WTC11 (cell line): ENCODE measurements around the gene IL4R. TPM values are rescaled to one million over a fixed set of nuclear protein-coding genes. Genes with fewer than 3 reads are reported as not detected.

Source experiments
- ATAC-seq: fragments of 200-7000 bp; cut with Tn5 transposase; 2 replicates; pipeline ENCODE4 v1.10.0; 2021; ENCODE audit warnings: mild to moderate bottlenecking, moderate library complexity
- CTCF ChIA-PET: fragments of 300-600 bp; sonication (Branson Sonifier 250); formaldehyde crosslinking; loops from one replicate; lab custom pipeline; 2021; ENCODE audit warnings: antibody characterized with exemption; lab: Charles Lee
- POLR2A ChIA-PET: fragments of 350-600 bp; sonication (Branson Sonifier 250); formaldehyde crosslinking; loops from one replicate; lab custom pipeline; 2021; ENCODE audit warnings: antibody characterized with exemption; lab: Charles Lee
- DNase-seq: peaks from one replicate; pipeline ENCODE4 v3.0.0; 2021; ENCODE audit warnings: low spot score
- H3K27ac Mint-ChIP-seq: 2 replicates; pipeline ENCODE4 v1.8.0; 2021; ENCODE audit warnings: mixed read lengths
- H3K27me3 Mint-ChIP-seq: 2 replicates; pipeline ENCODE4 v1.8.0; 2021; ENCODE audit warnings: low read depth, mild to moderate bottlenecking, moderate library complexity, mixed read lengths
- H3K36me3 Mint-ChIP-seq: 2 replicates; pipeline ENCODE4 v1.8.0; 2021; ENCODE audit warnings: mixed read lengths
- H3K4me1 Mint-ChIP-seq: 2 replicates; pipeline ENCODE4 v1.8.0; 2022; ENCODE audit warnings: mixed read lengths
- H3K4me3 Mint-ChIP-seq: 2 replicates; pipeline ENCODE4 v1.8.0; 2021; ENCODE audit warnings: mild to moderate bottlenecking, moderate library complexity, mixed read lengths
- H3K9me3 Mint-ChIP-seq: 2 replicates; pipeline ENCODE4 v1.8.0; 2021; ENCODE audit warnings: mixed read lengths
- CBFB ChIP-seq: sonication (generic); formaldehyde crosslinking; IDR thresholded peaks from 2 replicates; pipeline ENCODE4 v1.8.1; 2022; ENCODE audit warnings: mild to moderate bottlenecking, low read depth, missing genetic modification reagents
- CREM ChIP-seq: sonication (generic); formaldehyde crosslinking; IDR thresholded peaks from 2 replicates; pipeline ENCODE4 v1.8.1; 2022; ENCODE audit warnings: mild to moderate bottlenecking, missing genetic modification reagents, moderate library complexity
- JAZF1 ChIP-seq: fragments of 250-450 bp; sonication (Bioruptor Pico); IDR thresholded peaks from 2 replicates; pipeline ENCODE4 v1.9.0; 2021; ENCODE audit warnings: moderate library complexity, mild to moderate bottlenecking, inconsistent platforms
- JUN ChIP-seq: sonication (generic); formaldehyde crosslinking; IDR thresholded peaks from 2 replicates; pipeline ENCODE4 v1.8.0; 2023; ENCODE audit warnings: mild to moderate bottlenecking, missing genetic modification reagents
- KAT7 ChIP-seq: sonication (generic); formaldehyde crosslinking; IDR thresholded peaks from 2 replicates; pipeline ENCODE4 v1.8.1; 2023; ENCODE audit warnings: missing genetic modification reagents, mild to moderate bottlenecking, borderline replicate concordance
- NR3C1 ChIP-seq: sonication (generic); formaldehyde crosslinking; conservative IDR thresholded peaks from 2 replicates; pipeline ENCODE4 v1.8.1; 2023; ENCODE audit warnings: low read depth, mild to moderate bottlenecking, missing genetic modification reagents
- SOX15 ChIP-seq: fragments of 250-450 bp; sonication (Bioruptor Pico); IDR thresholded peaks from 2 replicates; pipeline ENCODE4 v1.9.0; 2021; ENCODE audit warnings: mild to moderate bottlenecking
- TP53 ChIP-seq: sonication (generic); formaldehyde crosslinking; IDR thresholded peaks from 2 replicates; pipeline ENCODE4 v1.8.1; 2023; ENCODE audit warnings: mild to moderate bottlenecking, missing genetic modification reagents
- ZNF138 ChIP-seq: sonication (generic); formaldehyde crosslinking; conservative IDR thresholded peaks from 2 replicates; pipeline ENCODE4 v1.8.1; 2022; ENCODE audit warnings: mild to moderate bottlenecking, moderate library complexity, missing genetic modification reagents
- ZNF263 ChIP-seq: sonication (generic); formaldehyde crosslinking; IDR thresholded peaks from 2 replicates; pipeline ENCODE4 v1.8.1; 2022; ENCODE audit warnings: low read depth, mild to moderate bottlenecking, moderate library complexity, missing genetic modification reagents
- ZNF423 ChIP-seq: fragments of 250-450 bp; sonication (Bioruptor Pico); IDR thresholded peaks from 2 replicates; pipeline ENCODE4 v2.1.2; 2022; ENCODE audit warnings: mild to moderate bottlenecking, moderate library complexity
- total RNA-seq: library from RNA; stranded (reverse); gene quantifications from 3 replicates; pipeline ENCODE4 v1.2.3, GENCODE V29; 2021
- TF ChIP-seq, protein P1 (sequence below): sonication (generic); formaldehyde crosslinking; IDR thresholded peaks from 2 replicates; pipeline ENCODE4 v1.8.0; 2023; ENCODE audit warnings: mild to moderate bottlenecking, missing genetic modification reagents
- TF ChIP-seq, protein P2 (sequence below): fragments of 250-450 bp; sonication (Bioruptor Pico); IDR thresholded peaks from 2 replicates; pipeline ENCODE4 v1.9.0; 2021; ENCODE audit warnings: mild to moderate bottlenecking, borderline replicate concordance
- TF ChIP-seq, protein P3 (sequence below): sonication (generic); formaldehyde crosslinking; IDR thresholded peaks from 2 replicates; pipeline ENCODE4 v1.8.1; 2022; ENCODE audit warnings: low read depth, missing genetic modification reagents, borderline replicate concordance
- TF ChIP-seq, protein P4 (sequence below): sonication (generic); formaldehyde crosslinking; IDR thresholded peaks from 2 replicates; pipeline ENCODE4 v1.8.1; 2023; ENCODE audit warnings: mild to moderate bottlenecking, missing genetic modification reagents, moderate library complexity
- TF ChIP-seq, protein P5 (sequence below): sonication (generic); formaldehyde crosslinking; IDR thresholded peaks from 2 replicates; pipeline ENCODE4 v1.8.0; 2023; ENCODE audit warnings: missing genetic modification reagents, mild to moderate bottlenecking, borderline replicate concordance
- TF ChIP-seq, protein P6 (sequence below): sonication (generic); formaldehyde crosslinking; conservative IDR thresholded peaks from 2 replicates; pipeline ENCODE4 v1.8.1; 2023; ENCODE audit warnings: mild to moderate bottlenecking, low read depth, missing genetic modification reagents, moderate library complexity

IL4R gene
- total RNA-seq, 1 experiment from 2014 or later = 28.7 TPM

DNA sequence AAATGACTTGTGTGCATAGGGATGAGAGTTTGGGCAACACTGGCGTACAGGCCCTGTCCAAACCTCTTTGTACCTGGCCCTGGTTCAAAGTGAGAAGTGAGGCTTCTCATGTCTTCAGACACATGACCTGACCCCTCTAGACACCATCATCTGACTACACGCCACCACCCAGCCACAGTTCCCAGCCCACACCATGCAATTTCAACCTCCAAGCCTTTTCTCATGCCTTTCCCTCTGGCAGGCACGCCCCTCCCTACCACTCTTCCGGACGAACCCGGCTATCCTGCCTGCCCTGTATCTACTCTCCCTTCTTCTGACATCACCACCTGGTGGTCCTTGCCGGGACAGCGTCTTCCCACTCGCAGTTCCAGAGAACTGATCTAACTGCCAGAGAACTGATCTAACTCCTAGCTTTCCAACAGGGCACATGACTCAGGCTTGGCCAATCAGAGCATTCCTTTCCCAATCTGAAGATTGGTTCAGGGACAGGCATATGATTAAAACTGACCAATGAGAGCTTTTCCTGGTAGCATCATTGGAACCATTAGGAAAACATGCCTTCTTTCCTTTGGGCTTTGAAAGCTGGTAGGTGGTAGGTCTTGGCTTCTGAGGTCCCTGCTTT is 61.1 kb downstream of the IL4R start (continued):
- TF ChIP-seq, protein P1, sequence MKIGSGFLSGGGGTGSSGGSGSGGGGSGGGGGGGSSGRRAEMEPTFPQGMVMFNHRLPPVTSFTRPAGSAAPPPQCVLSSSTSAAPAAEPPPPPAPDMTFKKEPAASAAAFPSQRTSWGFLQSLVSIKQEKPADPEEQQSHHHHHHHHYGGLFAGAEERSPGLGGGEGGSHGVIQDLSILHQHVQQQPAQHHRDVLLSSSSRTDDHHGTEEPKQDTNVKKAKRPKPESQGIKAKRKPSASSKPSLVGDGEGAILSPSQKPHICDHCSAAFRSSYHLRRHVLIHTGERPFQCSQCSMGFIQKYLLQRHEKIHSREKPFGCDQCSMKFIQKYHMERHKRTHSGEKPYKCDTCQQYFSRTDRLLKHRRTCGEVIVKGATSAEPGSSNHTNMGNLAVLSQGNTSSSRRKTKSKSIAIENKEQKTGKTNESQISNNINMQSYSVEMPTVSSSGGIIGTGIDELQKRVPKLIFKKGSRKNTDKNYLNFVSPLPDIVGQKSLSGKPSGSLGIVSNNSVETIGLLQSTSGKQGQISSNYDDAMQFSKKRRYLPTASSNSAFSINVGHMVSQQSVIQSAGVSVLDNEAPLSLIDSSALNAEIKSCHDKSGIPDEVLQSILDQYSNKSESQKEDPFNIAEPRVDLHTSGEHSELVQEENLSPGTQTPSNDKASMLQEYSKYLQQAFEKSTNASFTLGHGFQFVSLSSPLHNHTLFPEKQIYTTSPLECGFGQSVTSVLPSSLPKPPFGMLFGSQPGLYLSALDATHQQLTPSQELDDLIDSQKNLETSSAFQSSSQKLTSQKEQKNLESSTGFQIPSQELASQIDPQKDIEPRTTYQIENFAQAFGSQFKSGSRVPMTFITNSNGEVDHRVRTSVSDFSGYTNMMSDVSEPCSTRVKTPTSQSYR (CRISPR knock-in tag) = no peak
- TF ChIP-seq NR3C1 (no peak), TP53 (CRISPR knock-in tag) (no peak), ZNF138 (CRISPR knock-in tag) (no peak), CREM (CRISPR knock-in tag) (no peak), KAT7 (no peak)
- TF ChIP-seq, protein P2, sequence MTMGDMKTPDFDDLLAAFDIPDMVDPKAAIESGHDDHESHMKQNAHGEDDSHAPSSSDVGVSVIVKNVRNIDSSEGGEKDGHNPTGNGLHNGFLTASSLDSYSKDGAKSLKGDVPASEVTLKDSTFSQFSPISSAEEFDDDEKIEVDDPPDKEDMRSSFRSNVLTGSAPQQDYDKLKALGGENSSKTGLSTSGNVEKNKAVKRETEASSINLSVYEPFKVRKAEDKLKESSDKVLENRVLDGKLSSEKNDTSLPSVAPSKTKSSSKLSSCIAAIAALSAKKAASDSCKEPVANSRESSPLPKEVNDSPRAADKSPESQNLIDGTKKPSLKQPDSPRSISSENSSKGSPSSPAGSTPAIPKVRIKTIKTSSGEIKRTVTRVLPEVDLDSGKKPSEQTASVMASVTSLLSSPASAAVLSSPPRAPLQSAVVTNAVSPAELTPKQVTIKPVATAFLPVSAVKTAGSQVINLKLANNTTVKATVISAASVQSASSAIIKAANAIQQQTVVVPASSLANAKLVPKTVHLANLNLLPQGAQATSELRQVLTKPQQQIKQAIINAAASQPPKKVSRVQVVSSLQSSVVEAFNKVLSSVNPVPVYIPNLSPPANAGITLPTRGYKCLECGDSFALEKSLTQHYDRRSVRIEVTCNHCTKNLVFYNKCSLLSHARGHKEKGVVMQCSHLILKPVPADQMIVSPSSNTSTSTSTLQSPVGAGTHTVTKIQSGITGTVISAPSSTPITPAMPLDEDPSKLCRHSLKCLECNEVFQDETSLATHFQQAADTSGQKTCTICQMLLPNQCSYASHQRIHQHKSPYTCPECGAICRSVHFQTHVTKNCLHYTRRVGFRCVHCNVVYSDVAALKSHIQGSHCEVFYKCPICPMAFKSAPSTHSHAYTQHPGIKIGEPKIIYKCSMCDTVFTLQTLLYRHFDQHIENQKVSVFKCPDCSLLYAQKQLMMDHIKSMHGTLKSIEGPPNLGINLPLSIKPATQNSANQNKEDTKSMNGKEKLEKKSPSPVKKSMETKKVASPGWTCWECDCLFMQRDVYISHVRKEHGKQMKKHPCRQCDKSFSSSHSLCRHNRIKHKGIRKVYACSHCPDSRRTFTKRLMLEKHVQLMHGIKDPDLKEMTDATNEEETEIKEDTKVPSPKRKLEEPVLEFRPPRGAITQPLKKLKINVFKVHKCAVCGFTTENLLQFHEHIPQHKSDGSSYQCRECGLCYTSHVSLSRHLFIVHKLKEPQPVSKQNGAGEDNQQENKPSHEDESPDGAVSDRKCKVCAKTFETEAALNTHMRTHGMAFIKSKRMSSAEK = no peak
- TF ChIP-seq, protein P3, sequence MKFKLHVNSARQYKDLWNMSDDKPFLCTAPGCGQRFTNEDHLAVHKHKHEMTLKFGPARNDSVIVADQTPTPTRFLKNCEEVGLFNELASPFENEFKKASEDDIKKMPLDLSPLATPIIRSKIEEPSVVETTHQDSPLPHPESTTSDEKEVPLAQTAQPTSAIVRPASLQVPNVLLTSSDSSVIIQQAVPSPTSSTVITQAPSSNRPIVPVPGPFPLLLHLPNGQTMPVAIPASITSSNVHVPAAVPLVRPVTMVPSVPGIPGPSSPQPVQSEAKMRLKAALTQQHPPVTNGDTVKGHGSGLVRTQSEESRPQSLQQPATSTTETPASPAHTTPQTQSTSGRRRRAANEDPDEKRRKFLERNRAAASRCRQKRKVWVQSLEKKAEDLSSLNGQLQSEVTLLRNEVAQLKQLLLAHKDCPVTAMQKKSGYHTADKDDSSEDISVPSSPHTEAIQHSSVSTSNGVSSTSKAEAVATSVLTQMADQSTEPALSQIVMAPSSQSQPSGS = no peak
- TF ChIP-seq, protein P4, sequence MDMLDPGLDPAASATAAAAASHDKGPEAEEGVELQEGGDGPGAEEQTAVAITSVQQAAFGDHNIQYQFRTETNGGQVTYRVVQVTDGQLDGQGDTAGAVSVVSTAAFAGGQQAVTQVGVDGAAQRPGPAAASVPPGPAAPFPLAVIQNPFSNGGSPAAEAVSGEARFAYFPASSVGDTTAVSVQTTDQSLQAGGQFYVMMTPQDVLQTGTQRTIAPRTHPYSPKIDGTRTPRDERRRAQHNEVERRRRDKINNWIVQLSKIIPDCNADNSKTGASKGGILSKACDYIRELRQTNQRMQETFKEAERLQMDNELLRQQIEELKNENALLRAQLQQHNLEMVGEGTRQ = peak; percentile 96
- TF ChIP-seq, protein P5, sequence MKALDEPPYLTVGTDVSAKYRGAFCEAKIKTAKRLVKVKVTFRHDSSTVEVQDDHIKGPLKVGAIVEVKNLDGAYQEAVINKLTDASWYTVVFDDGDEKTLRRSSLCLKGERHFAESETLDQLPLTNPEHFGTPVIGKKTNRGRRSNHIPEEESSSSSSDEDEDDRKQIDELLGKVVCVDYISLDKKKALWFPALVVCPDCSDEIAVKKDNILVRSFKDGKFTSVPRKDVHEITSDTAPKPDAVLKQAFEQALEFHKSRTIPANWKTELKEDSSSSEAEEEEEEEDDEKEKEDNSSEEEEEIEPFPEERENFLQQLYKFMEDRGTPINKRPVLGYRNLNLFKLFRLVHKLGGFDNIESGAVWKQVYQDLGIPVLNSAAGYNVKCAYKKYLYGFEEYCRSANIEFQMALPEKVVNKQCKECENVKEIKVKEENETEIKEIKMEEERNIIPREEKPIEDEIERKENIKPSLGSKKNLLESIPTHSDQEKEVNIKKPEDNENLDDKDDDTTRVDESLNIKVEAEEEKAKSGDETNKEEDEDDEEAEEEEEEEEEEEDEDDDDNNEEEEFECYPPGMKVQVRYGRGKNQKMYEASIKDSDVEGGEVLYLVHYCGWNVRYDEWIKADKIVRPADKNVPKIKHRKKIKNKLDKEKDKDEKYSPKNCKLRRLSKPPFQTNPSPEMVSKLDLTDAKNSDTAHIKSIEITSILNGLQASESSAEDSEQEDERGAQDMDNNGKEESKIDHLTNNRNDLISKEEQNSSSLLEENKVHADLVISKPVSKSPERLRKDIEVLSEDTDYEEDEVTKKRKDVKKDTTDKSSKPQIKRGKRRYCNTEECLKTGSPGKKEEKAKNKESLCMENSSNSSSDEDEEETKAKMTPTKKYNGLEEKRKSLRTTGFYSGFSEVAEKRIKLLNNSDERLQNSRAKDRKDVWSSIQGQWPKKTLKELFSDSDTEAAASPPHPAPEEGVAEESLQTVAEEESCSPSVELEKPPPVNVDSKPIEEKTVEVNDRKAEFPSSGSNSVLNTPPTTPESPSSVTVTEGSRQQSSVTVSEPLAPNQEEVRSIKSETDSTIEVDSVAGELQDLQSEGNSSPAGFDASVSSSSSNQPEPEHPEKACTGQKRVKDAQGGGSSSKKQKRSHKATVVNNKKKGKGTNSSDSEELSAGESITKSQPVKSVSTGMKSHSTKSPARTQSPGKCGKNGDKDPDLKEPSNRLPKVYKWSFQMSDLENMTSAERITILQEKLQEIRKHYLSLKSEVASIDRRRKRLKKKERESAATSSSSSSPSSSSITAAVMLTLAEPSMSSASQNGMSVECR = no peak

DNA sequence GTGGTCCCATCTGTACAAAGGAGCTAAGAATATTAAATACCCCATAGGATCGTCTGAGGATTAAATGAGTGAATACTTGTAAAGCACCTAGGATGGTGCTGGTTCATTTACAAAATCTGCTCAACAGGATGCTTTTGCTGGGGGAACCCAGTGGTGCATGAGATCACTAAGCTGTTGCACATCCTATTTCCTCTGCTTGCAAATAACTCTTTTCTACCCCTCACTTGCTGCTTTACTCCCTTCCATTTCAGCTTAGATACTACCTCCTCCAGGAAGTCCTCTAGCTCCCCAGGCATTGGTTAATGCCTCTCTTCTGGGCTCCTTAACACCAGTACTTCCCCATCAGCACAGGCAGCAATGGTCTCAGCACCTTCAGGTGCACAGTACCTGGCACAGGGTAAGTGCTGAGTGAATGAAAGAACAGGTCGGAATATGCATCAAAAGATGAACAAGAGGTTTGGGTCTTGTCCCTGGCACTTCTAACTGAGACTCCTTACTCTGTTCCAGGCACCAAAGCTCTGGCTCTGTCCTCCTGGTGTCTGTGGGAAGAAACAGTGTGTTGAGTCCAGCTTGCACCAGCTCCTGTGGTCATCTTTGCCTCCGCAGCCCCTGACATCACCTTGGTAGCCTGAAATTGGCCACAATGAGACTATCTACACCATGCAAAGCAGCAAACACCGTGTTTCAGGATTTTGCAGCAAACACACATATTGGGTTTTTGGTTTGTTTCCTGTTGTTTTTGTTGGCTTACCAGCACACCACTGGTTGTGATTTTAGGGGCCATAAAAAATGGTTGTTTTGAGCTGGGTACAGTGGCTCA is 64.1 kb downstream of the IL4R start:
- DNase-seq = no peak
- no peak for ATAC-seq
- no peaks in the 10 kb centered on the region for H3K4me1 Mint-ChIP-seq
- ChIA-PET POLR2A (no interaction called here), CTCF (interaction anchor here (1.1 to 1.3 kb wide), 3 partner anchors 10 to 199 kb away, joined by 3 to 6 read pairs (median 4); no protein-coding TSS in a partner anchor)
- H3K9me3 Mint-ChIP-seq = peaks cover 17% of the 10 kb centered on the region
- no peak overlapping the region for H3K4me3 Mint-ChIP-seq
- no peaks in the 10 kb centered on the region for H3K36me3 Mint-ChIP-seq
- no peak overlapping the region for H3K27ac Mint-ChIP-seq
- H3K27me3 Mint-ChIP-seq = no peaks in the 10 kb centered on the region; the same call in 1 of the 2 replicates
- TF ChIP-seq SOX15 (CRISPR knock-in tag) (no peak), ZNF423 (CRISPR knock-in tag) (no peak), JAZF1 (CRISPR knock-in tag) (no peak), JUN (CRISPR knock-in tag) (no peak), CBFB (no peak), ZNF263 (no peak)
- TF ChIP-seq, protein P6, sequence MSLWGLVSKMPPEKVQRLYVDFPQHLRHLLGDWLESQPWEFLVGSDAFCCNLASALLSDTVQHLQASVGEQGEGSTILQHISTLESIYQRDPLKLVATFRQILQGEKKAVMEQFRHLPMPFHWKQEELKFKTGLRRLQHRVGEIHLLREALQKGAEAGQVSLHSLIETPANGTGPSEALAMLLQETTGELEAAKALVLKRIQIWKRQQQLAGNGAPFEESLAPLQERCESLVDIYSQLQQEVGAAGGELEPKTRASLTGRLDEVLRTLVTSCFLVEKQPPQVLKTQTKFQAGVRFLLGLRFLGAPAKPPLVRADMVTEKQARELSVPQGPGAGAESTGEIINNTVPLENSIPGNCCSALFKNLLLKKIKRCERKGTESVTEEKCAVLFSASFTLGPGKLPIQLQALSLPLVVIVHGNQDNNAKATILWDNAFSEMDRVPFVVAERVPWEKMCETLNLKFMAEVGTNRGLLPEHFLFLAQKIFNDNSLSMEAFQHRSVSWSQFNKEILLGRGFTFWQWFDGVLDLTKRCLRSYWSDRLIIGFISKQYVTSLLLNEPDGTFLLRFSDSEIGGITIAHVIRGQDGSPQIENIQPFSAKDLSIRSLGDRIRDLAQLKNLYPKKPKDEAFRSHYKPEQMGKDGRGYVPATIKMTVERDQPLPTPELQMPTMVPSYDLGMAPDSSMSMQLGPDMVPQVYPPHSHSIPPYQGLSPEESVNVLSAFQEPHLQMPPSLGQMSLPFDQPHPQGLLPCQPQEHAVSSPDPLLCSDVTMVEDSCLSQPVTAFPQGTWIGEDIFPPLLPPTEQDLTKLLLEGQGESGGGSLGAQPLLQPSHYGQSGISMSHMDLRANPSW = no peak
